Thyroid gland (tissue), 4 donors: ENCODE results near the gene TMEM126B. TPM values are rescaled to one million over a fixed set of nuclear protein-coding genes. Genes with fewer than 3 reads are reported as not detected.
A peak's percentile ranks its signal among the peaks of the same experiment; 100 is the strongest.

Source experiments
- DNase-seq, 2 donors: peaks; one replicate each; pipeline ENCODE4 v3.0.0-alpha.2; 2019
- H3K27ac ChIP-seq, 3 donors: fragments of 200-600 bp; sonication (generic); 1 replicate in 2 of 3; 2 replicates in 1 of 3; pipeline ENCODE4 v1.5.1; 2016 to 2019; ENCODE audit warnings: mild to moderate bottlenecking in 1 of 3, moderate library complexity in 1 of 3
- H3K27me3 ChIP-seq: fragments of 200-600 bp; sonication (generic); one replicate; pipeline ENCODE4 v1.5.1; 2019
- H3K36me3 ChIP-seq, 2 donors: fragments of 200-600 bp; sonication (generic); one replicate each; pipeline ENCODE4 v1.5.1; 2016 to 2019
- H3K4me1 ChIP-seq, 2 donors: fragments of 200-600 bp; sonication (generic); one replicate each; pipeline ENCODE4 v1.5.1; 2017 to 2019
- H3K4me3 ChIP-seq, 3 donors: fragments of 200-600 bp; sonication (generic); replicated peaks in 1 of 3; 1 replicate in 2 of 3; 2 replicates in 1 of 3; pipeline ENCODE4 v1.5.1; 2016; ENCODE audit warnings: mild to moderate bottlenecking in 1 of 3
- H3K9me3 ChIP-seq: fragments of 200-600 bp; sonication (generic); one replicate; pipeline ENCODE4 v1.5.1; 2017
- CTCF ChIP-seq, 6 experiments: fragments of 200-600 bp in 3 of 6; fragments of 450-650 bp in 3 of 6; sonication (generic) in 3 of 6; IDR thresholded peaks; one replicate each; pipeline ENCODE4 v1.5.1; 2016 to 2019; ENCODE audit warnings: antibody characterized with exemption in 6 of 6, mild to moderate bottlenecking in 2 of 6, inconsistent platforms in 1 of 6, moderate library complexity in 1 of 6
- POLR2A ChIP-seq, 2 donors: fragments of 450-650 bp; IDR thresholded peaks; one replicate each; pipeline ENCODE4 v1.6.1; 2017; ENCODE audit warnings: antibody characterized with exemption in 2 of 2, mild to moderate bottlenecking in 2 of 2, moderate library complexity in 1 of 2
- WGBS, 2 donors: methylation state at CpG; one replicate each; pipeline ENCODE4 v1.1.5; 2017; 5-methylcytosine and 5-hydroxymethylcytosine counted together
- intact Hi-C: fragments of 100-400 bp; cut with DNase I; formaldehyde crosslinking; loops from one replicate; pipeline ENCODE4 v1.15.1; 2023
- total RNA-seq, 4 donors: library from RNA; depleted of rRNA; stranded (reverse); fragments of >200 nt; gene quantifications; one replicate each; pipeline ENCODE4 v1.2.3, GENCODE V29; 2016

Gene TMEM126B
- total RNA-seq, 4 donors from 2014 or later = 45.6 to 65.7 (median 62.0) TPM

DNA sequence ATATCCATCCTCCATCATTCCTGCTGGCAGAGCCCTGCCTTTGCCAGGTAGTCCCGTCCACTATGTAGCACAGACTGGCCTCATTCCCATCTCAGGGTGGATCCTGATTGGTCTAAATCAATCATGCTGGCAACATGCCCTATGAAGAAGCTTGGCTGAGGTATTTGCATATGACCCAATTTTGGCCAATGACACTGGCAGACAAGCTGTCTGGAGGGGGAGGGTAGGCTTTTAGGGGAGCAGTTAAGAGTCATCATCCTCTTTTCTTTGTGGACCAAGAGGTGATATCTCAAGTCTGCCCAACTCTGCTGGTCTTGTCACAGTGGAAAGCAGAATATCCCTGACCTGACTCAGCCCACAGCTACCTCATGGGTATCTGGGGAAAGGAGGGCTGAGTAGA lies 52.5 kb downstream of the TMEM126B start:
- TF ChIP-seq POLR2A (IDR thresholded peaks at IDR 0.05) (no peak), CTCF (IDR thresholded peaks at IDR 0.05) (no peak)
- DNase-seq = no peak
- Histone ChIP-seq H3K9me3 (no peaks in the 10 kb centered on the region), H3K27ac (no peak overlapping the region), H3K27me3 (no peaks in the 10 kb centered on the region), H3K36me3 (no peaks in the 10 kb centered on the region), H3K4me1 (peaks cover 4 to 5% of the 10 kb centered on the region in 2 donors), H3K4me3 (no peak overlapping the region)
- 85 to 100% methylated on average over 1 of the region's 1 CpG for WGBS, 2 donors
- intact Hi-C loops = no loop called here

DNA sequence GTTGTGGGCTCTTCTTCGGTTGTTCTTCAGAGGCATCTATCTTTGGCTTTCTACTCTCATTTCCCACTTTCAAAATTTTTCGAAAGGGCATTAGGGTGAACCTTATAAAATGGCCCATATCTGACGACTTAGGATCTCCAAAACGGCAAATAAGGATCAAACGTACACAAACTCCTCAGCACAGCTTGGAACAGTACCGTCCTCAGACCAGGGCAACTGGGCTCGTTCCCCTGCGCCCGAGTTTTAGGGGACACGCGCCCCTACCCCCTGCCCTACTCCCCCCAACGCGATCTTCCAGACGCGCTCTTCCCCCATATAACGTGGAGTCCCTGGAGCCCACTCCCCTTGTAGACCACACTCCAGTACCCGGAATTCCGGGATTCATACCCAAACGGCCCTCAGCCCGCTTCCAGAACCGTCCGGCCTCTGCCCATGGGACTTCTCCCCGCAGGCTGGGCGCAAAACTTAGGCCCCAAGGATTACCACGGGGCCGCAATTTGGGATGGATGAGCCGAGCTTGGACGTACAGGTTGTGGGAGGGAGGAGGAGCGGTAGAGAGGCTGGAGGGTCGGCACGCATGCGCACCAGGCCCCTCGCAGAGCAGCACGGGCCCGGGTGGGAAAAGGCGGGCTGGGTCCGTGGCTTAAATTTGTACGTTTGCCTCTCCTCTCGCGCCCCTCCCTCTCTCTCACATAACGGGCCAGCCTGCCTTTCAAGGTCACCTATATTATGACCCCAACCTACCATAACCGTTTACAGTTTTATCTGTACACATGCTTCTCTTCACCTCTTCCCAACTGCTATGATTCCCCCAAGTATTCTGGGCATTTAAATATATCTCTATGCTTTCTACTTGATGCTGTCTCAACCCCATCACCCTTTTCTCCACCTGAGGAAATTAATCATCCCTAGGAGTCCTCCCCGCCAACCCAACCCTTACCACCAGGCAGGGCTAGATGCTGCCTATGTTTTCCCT lies 54.2 kb downstream of the TMEM126B start:
- intact Hi-C loops = no loop called here
- Histone ChIP-seq H3K27me3 (no peaks in the 10 kb centered on the region), H3K4me3 (peak overlapping the region; percentile 38 to 79 (median 45)), H3K9me3 (no peaks in the 10 kb centered on the region), H3K4me1 (peaks cover 4 to 5% of the 10 kb centered on the region in 2 donors), H3K27ac (peak overlapping the region in 1 of 3 donors; percentile 29), H3K36me3 (no peaks in the 10 kb centered on the region)
- TF ChIP-seq CTCF (IDR thresholded peaks at IDR 0.05) (no peak), POLR2A (IDR thresholded peaks at IDR 0.05) (peak in 1 of 2 donors; percentile 43)
- DNase-seq = peak; percentile 75 to 77
- 21 to 24% methylated on average over 27 to 42 of the region's 43 CpGs for WGBS, 2 donors

- DNase-seq = no peak
- intact Hi-C loops = no loop called here
These were observed 56.9 kb downstream of the TMEM126B start for GRCh38 chr11:85685125-85685819.

GRCh38 chr11:85685820-85686459 lies 57.5 kb downstream of the TMEM126B start, which contains the start of gene CCDC89:
Gene CCDC89 (minus strand): TSS chr11:85686195. CDS start chr11:85686130, 65 bp downstream.
- DNase-seq = peak; percentile 15 to 22
- 50 to 59% methylated on average over 13 of the region's 13 CpGs for WGBS, 2 donors
- Histone ChIP-seq H3K4me3 (peak within 1 kb of the TSS in 1 of 3 donors; percentile 7), H3K36me3 (no peaks in the 10 kb centered on the region), H3K27ac (no peak within 1 kb of the TSS), H3K9me3 (no peaks in the 10 kb centered on the region), H3K27me3 (no peaks in the 10 kb centered on the region), H3K4me1 (peaks cover 4 to 5% of the 10 kb centered on the region in 2 donors)
- TF ChIP-seq CTCF (IDR thresholded peaks at IDR 0.05) = no peak
- intact Hi-C loops = no loop called here

More at GRCh38 chr11:85685125-85685819, 56.9 kb downstream of the TMEM126B start:
- TF ChIP-seq POLR2A (IDR thresholded peaks at IDR 0.05) (no peak), CTCF (IDR thresholded peaks at IDR 0.05) (no peak)
- Histone ChIP-seq H3K4me1 (peaks cover 4 to 5% of the 10 kb centered on the region in 2 donors), H3K36me3 (no peaks in the 10 kb centered on the region), H3K27ac (no peak overlapping the region), H3K4me3 (peak overlapping the region in 1 of 3 donors; percentile 7), H3K27me3 (no peaks in the 10 kb centered on the region), H3K9me3 (no peaks in the 10 kb centered on the region)
- 68 to 72% methylated on average over 15 of the region's 15 CpGs for WGBS, 2 donors

Other genes starting within 250 kb of the TMEM126B start
- gene DLG2, start 1.2 kb upstream of the TMEM126B start, total RNA-seq = 10 to 100 TPM; 29.4 to 79.4 (median 42.4) TPM
- gene TMEM126A, start 19.4 kb downstream of the TMEM126B start, total RNA-seq = 10 to 100 TPM; 24.1 to 31.7 (median 27.1) TPM
- gene CREBZF, start 36.5 kb downstream of the TMEM126B start, total RNA-seq = 100 to 1,000 TPM in 2 of 4 donors, 10 to 100 TPM in 2; 72.9 to 125 (median 106) TPM
- 1 to 10 TPM in 1 of 4 donors, under 1 TPM in 2, not detected in 1; 0.33 to 2.2 (median 0.40) TPM for gene CCDC89, start 57.6 kb downstream of the TMEM126B start, total RNA-seq
- gene SYTL2, start 182.5 kb downstream of the TMEM126B start, total RNA-seq = 10 to 100 TPM in 2 of 4 donors, 1 to 10 TPM in 2; 4.5 to 18.8 (median 9.0) TPM
- gene CCDC83, start 226.8 kb downstream of the TMEM126B start, total RNA-seq = not detected